ENCODE results near the gene NRIP1.

The NRIP1 gene

DNA sequence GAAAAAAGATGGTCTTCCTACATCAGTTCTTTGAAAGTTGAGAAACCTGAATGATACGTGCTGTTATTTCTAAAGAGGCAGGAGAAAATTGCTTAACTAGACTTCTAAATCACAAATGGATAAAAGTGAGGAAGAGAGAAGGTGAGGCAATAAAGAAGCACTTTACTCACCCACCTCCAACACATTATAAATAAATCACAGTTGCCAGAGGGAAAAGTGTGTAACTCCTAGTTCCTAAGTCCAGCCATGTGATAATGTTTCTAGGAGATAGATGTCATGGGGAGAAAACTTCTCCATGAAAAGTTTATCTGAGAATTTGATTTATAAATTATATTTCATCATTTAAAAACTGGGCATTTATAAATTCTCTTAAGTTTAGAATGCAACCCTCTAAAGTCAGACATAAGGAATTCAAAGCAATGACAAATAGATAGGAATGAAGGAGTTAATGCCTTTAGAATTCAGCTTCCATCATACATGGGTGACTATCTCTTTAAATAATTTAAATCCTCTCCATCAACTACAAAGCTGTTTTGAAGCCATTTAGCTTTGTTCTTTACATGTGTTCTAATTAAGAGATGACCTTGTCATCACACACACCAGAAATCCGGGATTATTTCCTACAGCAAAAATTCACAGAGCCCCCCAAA lies 60.0 kb downstream of the NRIP1 start:
- DNase-seq = no peak

DNA sequence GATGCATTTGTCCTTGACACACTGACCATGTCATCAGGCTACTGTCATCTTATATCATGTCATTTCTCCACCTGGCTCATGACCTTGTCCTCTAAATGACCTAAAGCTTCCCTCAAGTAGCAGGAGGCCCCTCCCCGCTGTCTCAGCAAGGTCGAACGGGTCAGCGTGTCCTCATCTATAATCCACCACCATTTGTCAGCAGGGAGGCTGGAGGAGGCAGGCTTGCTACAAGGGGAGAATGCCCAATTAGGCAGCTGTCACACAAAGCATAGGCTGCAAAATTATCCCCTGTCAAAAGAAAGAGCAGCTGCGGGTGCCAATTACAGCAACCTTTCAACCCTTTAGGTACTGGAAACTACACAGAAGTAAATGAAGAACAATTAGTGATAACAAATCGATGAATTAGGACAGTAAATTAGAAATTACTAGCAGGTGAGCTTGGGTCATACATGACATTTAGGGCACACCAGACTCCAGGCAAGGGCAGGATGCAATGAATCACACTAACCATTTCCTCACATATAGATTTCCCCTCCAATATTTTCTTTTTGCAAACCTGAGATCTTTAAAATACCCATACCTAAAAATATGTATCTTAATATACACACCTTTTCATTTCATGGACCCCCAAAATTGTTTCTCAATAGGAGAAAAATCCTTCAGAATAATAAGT lies 61.2 kb downstream of the NRIP1 start:
- DNase-seq = no peak

DNA sequence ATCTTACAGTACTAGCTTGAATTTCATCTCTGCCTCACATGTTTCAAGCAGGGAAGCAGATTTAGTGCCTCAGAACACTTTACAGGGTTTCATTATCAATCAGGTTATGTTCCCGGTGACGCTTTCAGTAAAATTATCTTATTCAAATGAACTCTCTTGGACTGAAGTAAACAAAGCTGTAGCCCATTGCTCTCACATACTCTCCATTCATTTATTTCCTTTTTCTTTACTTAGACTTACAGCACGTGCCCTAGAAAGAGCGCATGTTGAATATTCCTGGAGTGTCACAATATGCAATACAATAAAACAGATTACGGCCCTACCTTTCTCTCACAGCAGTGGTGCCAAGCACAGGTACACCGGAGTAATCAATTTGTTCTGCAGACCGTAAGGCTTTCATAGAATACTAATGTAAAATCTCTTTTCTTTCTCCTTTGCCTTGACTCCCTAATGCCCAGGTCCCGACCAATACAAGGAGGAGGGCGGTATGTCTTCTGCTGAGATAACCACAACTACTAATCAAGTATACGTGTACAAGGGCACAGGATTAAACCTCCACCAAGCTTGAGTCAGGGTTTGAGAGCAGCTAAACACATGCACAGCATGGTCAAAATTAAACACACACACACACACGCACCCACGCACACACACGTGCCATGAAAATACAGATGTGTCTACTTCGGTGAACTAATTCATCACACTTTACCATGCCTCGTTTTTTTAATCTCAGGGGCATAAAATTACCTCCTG lies 62.8 kb downstream of the NRIP1 start:
- no peak for DNase-seq

DNA sequence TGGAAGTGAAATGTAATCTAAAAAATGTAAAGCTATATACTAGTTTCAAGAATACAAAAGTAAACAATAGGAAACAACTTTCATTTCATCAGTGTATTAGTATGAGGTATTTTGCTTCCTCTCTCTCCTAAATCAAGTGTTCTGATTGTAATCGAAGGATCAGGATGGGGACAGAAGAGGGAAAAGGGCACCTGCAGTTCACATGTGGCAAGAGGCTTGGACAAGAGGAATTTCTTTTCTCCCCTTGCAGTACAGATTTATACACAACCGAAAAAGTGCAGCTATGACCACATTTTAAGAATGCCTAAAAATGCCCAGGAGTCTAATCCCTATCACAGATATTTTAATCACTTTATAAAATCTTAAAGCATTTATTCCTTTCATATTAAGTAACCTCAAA lies 63.7 kb downstream of the NRIP1 start:
- DNase-seq = no peak

DNA sequence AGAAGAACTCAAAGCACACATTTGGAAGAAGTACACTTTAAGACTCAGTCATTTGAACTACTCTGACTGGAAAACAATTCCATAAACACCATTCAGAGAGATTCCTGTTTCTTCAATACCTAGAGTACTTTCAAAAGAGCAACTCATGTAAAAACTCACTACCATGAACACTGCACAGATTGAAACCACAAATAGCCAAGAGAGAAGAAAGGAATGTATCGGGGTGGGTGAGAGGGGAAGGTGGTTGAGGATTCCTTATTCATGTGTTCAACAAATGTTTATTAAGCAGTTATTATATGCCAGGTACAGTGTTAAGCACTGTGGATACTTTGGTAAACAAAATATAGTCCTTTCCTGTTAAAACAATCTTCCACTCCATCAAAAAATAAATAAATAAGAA lies 64.7 kb downstream of the NRIP1 start:
- DNase-seq = no peak

DNA sequence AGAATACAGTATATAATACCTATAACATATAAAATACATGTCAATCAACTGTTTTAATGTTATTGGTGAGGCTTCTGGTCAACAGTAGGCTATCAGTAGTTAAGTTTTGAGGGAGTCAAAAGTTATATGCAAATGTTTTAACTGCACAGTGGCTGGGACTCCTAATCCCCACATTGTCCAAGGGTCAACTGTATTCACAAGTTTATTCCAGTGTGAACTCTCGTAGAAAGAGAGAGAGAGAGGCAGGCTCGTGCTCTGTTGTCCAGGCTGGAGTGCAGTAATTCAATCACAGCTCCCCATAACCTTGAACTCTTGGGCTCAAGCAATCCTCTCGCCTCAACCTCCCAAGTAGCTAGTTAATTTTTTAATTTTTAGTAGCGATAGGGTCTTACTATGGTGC lies 66.0 kb downstream of the NRIP1 start:
- no peak for DNase-seq

DNA sequence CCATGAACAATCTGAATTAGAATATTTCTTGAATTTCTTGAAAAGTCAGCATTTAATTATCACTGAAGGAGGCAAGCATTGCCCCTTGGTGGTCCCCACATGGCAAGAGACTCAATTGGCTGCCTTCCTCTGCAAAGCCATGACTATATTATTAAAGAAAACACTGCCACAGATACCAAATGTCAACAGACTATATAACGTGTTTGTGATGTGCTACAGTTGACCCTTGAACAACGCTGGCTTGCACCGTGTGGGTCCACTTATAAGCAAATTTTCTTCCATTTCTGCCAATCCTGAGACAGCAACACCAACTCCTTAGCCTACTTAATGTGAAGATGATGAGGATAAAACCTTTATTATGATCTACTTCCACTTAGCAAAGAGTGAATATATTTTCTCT lies 66.5 kb downstream of the NRIP1 start:
- no peak for DNase-seq

DNA sequence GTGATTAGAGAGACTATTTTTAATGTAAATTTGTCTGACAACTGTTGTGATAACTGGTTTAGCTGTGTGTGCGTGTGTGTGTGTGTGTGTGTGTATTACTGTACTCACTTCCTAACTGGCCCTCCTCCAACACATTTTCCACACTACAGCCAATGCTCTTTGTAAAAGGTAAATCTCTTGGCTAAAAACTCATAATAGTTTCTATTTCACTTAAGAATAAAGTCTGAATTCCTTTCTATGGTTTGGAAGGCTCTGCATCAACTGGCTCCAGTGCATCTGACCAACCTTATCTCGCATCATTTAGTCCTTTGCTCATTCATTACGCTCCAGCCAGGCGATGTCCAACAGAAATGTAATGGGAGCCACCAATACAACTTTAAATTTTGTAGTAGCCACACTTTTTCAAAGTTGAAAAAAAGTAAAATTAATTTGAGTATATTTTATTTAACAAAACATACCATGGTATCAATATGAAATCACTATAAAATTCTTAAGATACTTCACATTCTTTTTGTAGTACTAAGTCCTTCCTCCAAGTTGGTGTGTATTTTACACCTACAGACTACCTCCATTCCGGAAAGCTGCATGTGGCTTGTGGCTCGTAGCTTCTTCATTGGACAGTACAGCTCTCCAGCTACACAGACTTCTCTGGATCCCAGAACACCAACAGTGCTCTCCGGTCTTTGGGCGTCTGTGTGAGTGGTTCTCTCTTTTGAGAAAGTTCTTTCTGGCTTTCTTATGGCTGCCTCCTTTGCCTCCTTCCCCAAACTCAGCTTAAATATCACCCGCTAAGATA lies 68.9 kb downstream of the NRIP1 start:
- no peak for DNase-seq

DNA sequence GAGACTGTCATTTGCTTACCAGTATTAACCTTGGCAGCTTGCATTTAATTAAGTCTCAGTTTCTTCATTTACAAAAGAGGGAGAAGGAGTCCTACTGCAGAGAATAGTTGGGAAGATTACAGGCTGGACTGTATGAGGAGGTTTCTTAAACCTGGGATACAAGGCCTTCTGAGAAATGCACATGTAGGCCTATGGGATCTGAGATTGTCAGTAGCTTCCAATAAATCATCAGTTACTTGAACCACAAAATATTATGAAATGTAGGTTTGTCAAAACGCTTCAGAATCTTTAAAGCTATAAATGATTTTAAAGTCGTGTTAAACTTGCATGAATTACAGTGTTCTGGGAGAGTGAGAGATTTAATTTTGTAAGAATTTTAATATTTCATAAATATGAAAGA lies 69.6 kb downstream of the NRIP1 start:
- no peak for DNase-seq

DNA sequence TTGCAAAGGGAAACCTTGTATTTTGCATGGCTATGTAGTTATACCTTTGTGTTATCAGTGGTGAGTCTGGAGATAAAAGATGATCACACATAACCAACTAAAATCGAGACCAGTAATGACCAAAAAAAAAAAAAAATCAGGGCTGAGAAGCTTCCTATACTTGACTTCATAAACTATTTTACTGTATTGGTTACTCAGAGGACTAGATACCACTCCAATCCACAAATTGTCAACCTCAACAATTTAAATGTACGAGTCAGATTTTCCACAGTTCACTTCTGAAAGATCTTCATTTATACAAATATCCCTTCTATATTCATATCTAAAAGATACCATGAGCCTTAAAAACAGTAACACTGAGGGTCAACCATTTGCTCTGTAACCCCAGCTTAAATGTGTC lies 71.7 kb downstream of the NRIP1 start:
- no peak for DNase-seq

DNA sequence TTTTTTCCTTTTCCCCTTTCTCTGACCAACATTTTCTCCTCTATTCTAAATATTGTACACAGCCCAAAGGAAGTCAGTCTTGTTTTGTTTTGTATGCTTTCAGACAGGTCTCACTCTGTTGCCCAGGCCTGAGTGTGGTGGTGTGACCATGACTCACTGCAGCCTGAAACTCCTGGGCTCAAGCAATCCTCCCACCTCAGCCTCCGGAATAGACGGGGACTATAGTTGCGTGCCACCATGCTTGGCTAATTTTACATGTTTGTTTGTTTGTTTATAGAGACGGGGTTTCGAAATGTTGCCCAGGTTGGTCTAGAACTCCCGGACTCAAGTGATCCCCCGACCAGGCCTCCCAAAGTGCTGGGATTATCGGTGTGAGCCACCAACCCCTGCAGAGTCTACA lies 72.8 kb downstream of the NRIP1 start:
- no peak for DNase-seq

DNA sequence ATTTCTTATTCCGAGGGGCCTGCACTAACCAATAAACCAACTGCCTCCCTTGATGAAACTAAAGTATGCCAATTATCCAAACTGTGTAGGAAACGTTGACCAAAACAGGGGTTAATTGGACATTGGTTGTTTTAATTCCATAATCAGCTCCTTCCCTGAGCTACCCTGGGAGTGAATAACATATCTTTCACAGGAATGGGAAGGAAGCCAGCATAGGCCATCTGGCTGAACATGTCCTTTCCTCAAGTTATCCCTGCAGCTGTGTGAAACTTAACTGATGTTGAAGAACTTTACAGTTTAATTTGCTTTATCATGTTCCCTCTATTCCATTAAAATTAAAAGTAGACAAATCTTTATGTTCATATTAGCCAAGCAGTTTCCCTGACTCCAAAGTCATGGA lies 75.4 kb downstream of the NRIP1 start:
- no peak for DNase-seq

DNA sequence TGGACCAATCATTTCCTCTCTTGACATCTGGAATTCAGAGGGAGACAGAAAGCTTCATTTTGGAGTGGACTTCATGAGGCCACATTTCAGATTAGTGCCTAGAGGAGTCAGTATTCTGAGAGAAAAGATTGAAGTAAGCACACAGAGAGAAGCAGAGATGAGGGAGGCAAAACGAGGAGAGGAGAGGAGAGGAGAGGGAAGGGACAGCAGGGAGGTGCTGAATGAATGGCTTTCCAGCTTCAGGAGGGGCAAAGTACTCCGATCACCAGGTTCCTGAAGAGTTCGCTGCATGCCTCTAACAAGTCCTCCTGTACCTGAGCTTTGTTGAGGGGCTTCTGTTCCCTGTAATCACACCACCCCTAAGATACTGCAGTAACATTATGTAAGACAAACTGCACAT lies 76.0 kb downstream of the NRIP1 start:
- DNase-seq = no peak

DNA sequence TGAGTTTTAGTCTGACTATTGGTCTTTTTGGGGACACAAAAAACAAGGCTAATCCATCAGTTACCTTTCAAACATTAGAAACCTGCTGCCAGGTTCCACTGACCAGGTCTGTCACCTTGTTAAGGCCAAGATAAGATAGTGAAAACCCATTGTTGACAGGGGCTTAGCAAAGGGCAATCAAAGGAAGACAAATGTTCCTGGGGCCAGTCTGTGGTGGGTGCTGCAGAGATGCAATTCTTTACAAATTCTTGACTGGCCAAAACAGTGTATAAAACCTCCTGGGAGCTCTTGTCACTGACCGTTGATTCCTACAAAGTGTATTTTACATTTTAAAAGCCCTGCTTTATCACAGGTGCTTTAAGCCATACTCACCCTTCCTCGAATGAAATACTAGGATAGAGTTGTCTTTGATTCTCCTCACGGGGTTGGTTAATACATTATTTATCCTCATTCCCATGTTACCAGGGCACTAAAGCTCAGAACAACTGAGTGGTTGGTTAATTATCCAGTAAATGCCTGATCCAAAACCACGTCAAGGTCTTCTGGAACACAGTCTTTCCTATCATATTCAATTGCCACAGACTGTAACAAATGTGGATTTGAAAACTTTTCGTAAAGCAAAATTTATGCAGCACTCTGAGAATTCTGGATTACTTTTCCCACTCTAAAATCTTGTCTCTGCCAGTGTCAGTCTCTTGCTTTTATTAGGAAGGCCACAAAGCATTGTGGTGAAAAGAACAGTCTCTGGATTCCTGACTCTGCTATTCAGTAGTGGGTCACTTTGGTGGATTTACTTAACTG lies 77.2 kb downstream of the NRIP1 start:
- no peak for DNase-seq

DNA sequence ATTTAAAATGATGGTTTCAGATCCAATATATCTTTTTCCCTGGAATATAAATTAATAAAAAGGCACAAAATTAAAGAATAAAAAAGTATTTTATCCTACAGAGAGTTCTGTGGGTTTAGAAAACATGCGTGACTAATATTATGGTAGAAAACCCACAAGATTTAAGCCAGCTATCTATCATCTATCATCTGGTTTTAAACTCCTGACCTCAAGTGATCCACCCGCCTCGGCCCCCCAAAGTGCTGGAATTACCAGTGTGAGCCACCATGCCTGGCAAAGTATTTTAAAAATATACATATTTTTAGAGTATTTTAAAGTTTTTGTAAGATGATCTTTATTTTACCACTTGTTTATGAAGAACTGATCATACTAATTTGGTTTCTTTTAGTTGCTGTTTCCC lies 79.5 kb downstream of the NRIP1 start:
- no peak for DNase-seq

DNA sequence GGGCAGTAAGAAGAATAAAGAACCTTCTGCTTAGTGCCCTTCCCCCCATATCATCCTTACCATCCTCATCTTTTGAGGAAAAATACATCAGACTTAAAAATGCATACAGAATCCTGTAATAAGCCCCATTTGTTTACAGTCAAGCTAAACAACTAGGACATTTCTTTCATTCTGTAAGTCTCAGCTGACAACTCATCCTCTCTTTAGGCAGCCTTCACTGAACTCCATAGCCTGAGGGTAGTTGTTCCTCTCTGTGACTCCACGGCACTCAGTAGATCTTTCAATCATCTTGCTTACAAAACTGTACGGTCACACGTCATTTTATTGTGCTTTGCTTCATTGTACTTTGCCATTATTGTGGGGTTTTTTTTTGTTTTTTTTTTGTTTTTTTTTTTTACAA lies 82.5 kb downstream of the NRIP1 start:
- no peak for DNase-seq

DNA sequence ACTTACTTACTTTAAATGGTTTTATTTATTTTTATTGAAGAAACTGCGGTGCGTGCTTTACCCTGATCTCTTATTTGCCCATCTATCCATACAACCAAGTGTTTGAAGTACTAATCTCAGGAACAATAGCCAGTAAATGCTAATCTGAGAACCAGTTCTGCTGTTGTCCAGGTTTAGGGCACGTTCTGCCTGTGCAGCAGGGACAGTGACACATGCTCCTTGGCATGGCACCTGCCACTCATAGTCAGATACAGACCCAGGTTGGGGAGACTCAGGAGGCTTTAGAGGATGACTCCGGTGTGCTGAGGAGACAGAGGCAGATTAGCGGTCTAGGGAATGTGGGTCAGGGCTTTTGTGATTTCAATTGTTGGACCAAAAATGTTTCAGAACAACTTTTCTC lies 83.6 kb downstream of the NRIP1 start:
- DNase-seq = no peak

DNA sequence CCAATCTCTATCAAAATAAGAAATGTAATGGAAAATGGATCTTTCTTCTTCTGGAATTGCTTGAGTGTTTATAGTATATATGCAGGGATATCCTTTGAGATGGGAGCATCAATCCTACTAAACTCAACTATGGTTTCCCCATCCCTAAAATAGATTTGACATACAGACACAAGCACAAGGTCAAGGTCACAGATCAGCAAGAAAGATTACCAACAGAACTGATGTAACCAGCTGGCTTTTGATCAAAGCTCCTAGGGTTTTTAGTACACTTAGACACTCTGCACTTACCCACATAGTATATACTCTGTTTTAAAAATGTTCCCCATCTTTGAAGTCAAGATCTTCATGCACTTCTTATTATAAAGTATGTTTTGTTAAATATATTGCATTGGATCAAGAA lies 85.5 kb downstream of the NRIP1 start:
- no peak for DNase-seq

DNA sequence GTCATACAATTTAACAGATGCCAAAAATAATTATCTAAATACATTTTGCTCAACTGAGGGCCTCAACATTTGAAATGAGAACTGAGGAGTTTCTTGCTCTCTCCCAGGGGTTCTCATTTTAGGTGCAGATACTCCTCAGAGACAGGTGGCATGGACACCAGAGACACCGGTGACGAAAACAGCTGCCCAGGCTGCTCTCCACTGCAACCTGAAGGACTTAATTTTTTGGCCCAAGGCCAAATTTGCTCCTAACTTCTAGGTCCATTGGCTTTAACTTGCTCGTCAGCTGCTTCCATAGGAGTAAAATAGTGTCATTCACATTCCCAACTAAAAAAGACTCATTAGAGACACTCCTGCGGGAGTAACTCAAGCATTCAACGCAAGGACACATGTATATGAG lies 87.0 kb downstream of the NRIP1 start:
- no peak for DNase-seq

DNA sequence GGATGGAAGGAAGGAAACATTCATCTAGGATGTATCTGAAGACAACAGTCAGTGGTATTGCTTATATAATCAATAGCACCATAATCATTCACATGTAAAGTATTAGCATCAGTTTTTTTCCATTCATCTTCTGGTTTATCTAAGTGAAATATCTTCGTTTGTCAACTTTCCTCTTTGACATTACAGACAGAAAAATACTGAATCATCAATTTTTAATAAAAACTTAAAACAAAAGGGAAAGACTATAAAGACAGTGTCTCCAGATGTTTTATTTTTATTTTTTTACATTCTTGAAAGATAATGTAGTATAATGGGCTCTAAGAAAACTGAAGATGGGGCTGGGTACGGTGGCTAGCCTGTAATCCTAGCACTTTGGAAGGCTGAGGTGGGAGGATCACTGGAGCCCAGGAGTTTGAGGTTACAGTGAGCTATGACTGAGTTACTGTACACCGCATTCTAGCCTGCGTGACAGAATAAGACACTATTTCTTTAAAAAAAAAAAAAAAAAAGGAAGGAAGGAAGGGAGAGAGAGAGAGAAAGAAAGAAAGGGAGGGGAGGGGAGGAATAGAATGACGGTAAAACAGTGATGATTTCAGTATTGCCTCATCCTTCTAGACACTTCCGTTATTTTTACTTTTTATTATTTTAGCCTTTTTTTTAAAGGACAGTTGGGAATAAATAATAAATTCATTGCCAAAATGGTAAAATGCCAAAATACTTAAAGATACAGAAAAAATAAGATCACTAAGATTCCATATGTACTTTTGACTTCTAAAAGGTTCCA lies 89.5 kb downstream of the NRIP1 start:
- no peak for DNase-seq

DNA sequence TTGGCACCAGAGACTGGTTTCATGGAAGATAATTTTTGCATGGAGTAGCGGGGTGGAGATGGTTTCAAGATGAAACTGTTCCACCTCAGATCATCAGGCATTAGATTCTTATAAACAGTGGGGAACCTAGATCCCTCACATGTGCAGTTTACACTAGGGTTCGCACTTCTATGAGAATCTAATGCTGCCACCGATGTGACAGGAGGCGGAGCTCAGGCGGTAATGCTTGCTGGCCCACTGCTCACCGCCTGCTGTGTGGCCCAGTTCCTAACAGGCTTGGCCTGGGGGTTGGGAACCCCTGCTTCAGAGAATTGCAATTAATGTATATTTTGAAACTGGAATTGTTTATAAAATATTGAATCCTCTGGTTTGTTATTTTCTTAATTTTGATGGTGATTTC lies 92.1 kb downstream of the NRIP1 start:
- DNase-seq = no peak

DNA sequence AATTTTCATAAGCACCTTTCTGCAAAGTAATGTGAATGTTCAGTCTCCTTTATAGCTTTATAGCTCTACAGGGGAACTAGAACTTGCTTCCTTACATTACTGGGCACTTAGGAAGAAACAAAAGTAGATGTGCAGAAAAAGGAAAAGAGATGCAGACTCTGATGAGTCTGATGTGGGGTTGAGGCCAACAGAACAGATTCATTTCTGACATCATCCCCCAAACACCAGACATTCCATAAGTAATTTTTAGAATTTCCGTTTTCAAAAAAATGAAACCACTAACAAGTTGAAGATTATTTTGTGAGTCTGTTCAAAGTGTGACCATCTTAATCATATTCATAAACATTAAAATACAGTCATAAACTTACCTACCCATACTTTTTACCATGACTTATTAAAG lies 96.0 kb downstream of the NRIP1 start:
- DNase-seq = no peak

All from T-helper 9 cell (primary cell).